ENCODE measurements around the gene MKNK2. TPM values are rescaled to one million over a fixed set of nuclear protein-coding genes. Genes with fewer than 3 reads are reported as not detected.

MKNK2 gene
- polyA plus RNA-seq, 1 donor from 2014 or later = 27.6 TPM

GRCh38 chr19:2037651-2038255 lies 13.3 kb downstream of the MKNK2 start:
- Histone ChIP-seq H3K27me3 (ENCODE audit: insufficient read depth, low read depth, low read length) (no peaks in the 10 kb centered on the region), H3K27ac (ENCODE audit: low read length) (no peak overlapping the region), H3K9ac (ENCODE audit: low read length) (no peak overlapping the region), H3K4me3 (ENCODE audit: low read length) (no peak overlapping the region), H4K20me1 (ENCODE audit: insufficient read depth) (no peaks in the 10 kb centered on the region), H3F3A (ENCODE audit: insufficient read depth, low read length, poor library complexity, severe bottlenecking) (no peaks in the 10 kb centered on the region), H3K9me3 (ENCODE audit: low read length) (no peaks in the 10 kb centered on the region), H3K4me2 (ENCODE audit: low read length) (no peak overlapping the region), H3K79me2 (replicated peaks; ENCODE audit: insufficient read depth, low read length) (no peaks in the 10 kb centered on the region), H3K36me3 (ENCODE audit: insufficient read depth, low read length) (no peaks in the 10 kb centered on the region), H3K9me2 (ENCODE audit: insufficient read depth, low read length) (no peaks in the 10 kb centered on the region), H2AFZ (ENCODE audit: low read depth, low read length) (no peak overlapping the region)
- TF ChIP-seq EZH2 (IDR thresholded peaks at IDR 0.05; ENCODE audit: borderline replicate concordance, insufficient read depth, low read length, poor library complexity, severe bottlenecking) = no peak
- no peak for TF ChIP-seq EP300 (conservative IDR thresholded peaks at IDR 0.05; ENCODE audit: poor library complexity, severe bottlenecking)
- TF ChIP-seq MXI1 (conservative IDR thresholded peaks at IDR 0.05; ENCODE audit: poor library complexity, severe bottlenecking) = no peak
- TF ChIP-seq POLR2AphosphoS5 (IDR thresholded peaks at IDR 0.05) = no peak
- TF ChIP-seq RAD21 (conservative IDR thresholded peaks at IDR 0.05) = no peak
- no peak for TF ChIP-seq TAF1 (IDR thresholded peaks at IDR 0.05; ENCODE audit: low read depth)
- TF ChIP-seq, protein P1, sequence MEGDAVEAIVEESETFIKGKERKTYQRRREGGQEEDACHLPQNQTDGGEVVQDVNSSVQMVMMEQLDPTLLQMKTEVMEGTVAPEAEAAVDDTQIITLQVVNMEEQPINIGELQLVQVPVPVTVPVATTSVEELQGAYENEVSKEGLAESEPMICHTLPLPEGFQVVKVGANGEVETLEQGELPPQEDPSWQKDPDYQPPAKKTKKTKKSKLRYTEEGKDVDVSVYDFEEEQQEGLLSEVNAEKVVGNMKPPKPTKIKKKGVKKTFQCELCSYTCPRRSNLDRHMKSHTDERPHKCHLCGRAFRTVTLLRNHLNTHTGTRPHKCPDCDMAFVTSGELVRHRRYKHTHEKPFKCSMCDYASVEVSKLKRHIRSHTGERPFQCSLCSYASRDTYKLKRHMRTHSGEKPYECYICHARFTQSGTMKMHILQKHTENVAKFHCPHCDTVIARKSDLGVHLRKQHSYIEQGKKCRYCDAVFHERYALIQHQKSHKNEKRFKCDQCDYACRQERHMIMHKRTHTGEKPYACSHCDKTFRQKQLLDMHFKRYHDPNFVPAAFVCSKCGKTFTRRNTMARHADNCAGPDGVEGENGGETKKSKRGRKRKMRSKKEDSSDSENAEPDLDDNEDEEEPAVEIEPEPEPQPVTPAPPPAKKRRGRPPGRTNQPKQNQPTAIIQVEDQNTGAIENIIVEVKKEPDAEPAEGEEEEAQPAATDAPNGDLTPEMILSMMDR (IDR thresholded peaks at IDR 0.05; ENCODE audit: poor library complexity, severe bottlenecking) = no peak
- TF ChIP-seq REST (IDR thresholded peaks at IDR 0.05; ENCODE audit: borderline replicate concordance) = no peak
- TF ChIP-seq SMC3 (conservative IDR thresholded peaks at IDR 0.05; ENCODE audit: poor library complexity) = no peak

- no peaks in the 10 kb centered on the region for H3K9me2 ChIP-seq (ENCODE audit: insufficient read depth, low read length)
- H3F3A ChIP-seq (ENCODE audit: insufficient read depth, low read length, poor library complexity, severe bottlenecking) = no peaks in the 10 kb centered on the region
- H3K9ac ChIP-seq (ENCODE audit: low read length) = no peak overlapping the region
- H3K36me3 ChIP-seq (ENCODE audit: insufficient read depth, low read length) = no peaks in the 10 kb centered on the region
- TF ChIP-seq, protein P1 (IDR thresholded peaks at IDR 0.05; ENCODE audit: poor library complexity, severe bottlenecking) = no peak
- no peak for TF ChIP-seq REST (IDR thresholded peaks at IDR 0.05; ENCODE audit: borderline replicate concordance)
- no peak for TF ChIP-seq MXI1 (conservative IDR thresholded peaks at IDR 0.05; ENCODE audit: poor library complexity, severe bottlenecking)
- TF ChIP-seq TAF1 (IDR thresholded peaks at IDR 0.05; ENCODE audit: low read depth) = no peak
- no peaks in the 10 kb centered on the region for H3K27me3 ChIP-seq (ENCODE audit: insufficient read depth, low read depth, low read length)
- no peak overlapping the region for H3K4me3 ChIP-seq (ENCODE audit: low read length)
- H2AFZ ChIP-seq (ENCODE audit: low read depth, low read length) = no peak overlapping the region
- H4K20me1 ChIP-seq (ENCODE audit: insufficient read depth) = no peaks in the 10 kb centered on the region
- no peak overlapping the region for H3K27ac ChIP-seq (ENCODE audit: low read length)
- no peaks in the 10 kb centered on the region for H3K9me3 ChIP-seq (ENCODE audit: low read length)
- no peaks in the 10 kb centered on the region for H3K79me2 ChIP-seq (replicated peaks; ENCODE audit: insufficient read depth, low read length)
- no peak overlapping the region for H3K4me2 ChIP-seq (ENCODE audit: low read length)
These were observed 14.6 kb downstream of the MKNK2 start for GRCh38 chr19:2036424-2036823.
